H1 (cell line): Measurements from ENCODE around the gene TMEM170A. TPM values are rescaled to one million over a fixed set of nuclear protein-coding genes. Genes with fewer than 3 reads are reported as not detected.

ENCODE experiments used
- CTCF ChIA-PET: fragments of 300-600 bp; sonication (Branson Sonifier 250); formaldehyde crosslinking; loops from one replicate; lab custom pipeline; 2021; ENCODE audit not compliant: partially characterized antibody; lab: Charles Lee
- POLR2A ChIA-PET: fragments of 300-600 bp; sonication (Branson Sonifier 250); formaldehyde crosslinking; loops from one replicate; lab custom pipeline; 2021; ENCODE audit warnings: inconsistent platforms; ENCODE audit not compliant: partially characterized antibody; lab: Charles Lee
- DNase-seq, 2 experiments: peaks; one replicate each; pipeline versions ENCODE4 v3.0.0 to v3.0.0-alpha.2; 2010 to 2022; ENCODE audit warnings: low spot score in 2 of 2, low read depth in 1 of 2, mixed read lengths in 1 of 2
- FAIRE-seq: peaks from 2 replicates; lab custom pipeline; 2011; peaks lifted over from hg19 to GRCh38; lab: Jason Lieb, UNC
- H2AFZ ChIP-seq: 2 replicates; pipeline ENCODE4 v1.8.1; 2012; ENCODE audit warnings: low read length, inconsistent platforms
- H2AK5ac ChIP-seq: 2 replicates; pipeline ENCODE4 v1.6.1; 2013; ENCODE audit warnings: low read depth, low read length
- H2BK120ac ChIP-seq: replicated peaks from 2 replicates; pipeline ENCODE3; 2013; ENCODE audit warnings: low read depth, low read length, inconsistent platforms
- H2BK12ac ChIP-seq: 2 replicates; pipeline ENCODE4 v1.6.1; 2013; ENCODE audit warnings: low read depth, low read length
- H2BK15ac ChIP-seq: 2 replicates; pipeline ENCODE4 v1.6.1; 2013; ENCODE audit warnings: low read length
- H2BK20ac ChIP-seq: 2 replicates; pipeline ENCODE4 v1.6.1; 2013; ENCODE audit warnings: low read length
- H2BK5ac ChIP-seq: 2 replicates; pipeline ENCODE4 v1.6.1; 2013; ENCODE audit warnings: low read depth, low read length
- H3K14ac ChIP-seq: 2 replicates; pipeline ENCODE4 v1.6.1; 2013; ENCODE audit warnings: inconsistent platforms; ENCODE audit not compliant: insufficient read length
- H3K18ac ChIP-seq: 2 replicates; pipeline ENCODE4 v1.6.1; 2013; ENCODE audit warnings: low read length; ENCODE audit errors: extremely low read depth
- H3K23ac ChIP-seq: 2 replicates; pipeline ENCODE4 v1.6.1; 2013; ENCODE audit warnings: inconsistent platforms; ENCODE audit not compliant: insufficient read length
- H3K23me2 ChIP-seq: 2 replicates; pipeline ENCODE4 v1.6.1; 2013; ENCODE audit warnings: low read depth, low read length
- H3K27ac ChIP-seq: 2 replicates; pipeline ENCODE4 v1.6.1; 2011; ENCODE audit warnings: low read depth, low read length, inconsistent platforms
- H3K27me3 ChIP-seq, 4 experiments: replicated peaks in 1 of 4; 1 replicate in 1 of 4; 2 replicates in 3 of 4; pipeline versions ENCODE4 v1.6.1 to v1.8.1; 2011 to 2013; ENCODE audit warnings: low read length in 3 of 4, mild to moderate bottlenecking in 3 of 4, inconsistent platforms in 2 of 4, mixed read lengths in 2 of 4, moderate library complexity in 1 of 4; ENCODE audit not compliant: control insufficient read depth in 3 of 4, insufficient read depth in 3 of 4; ENCODE audit errors: extremely low read depth in 1 of 4
- H3K36me3 ChIP-seq, 4 experiments: 2 replicates each; pipeline versions ENCODE4 v1.6.1 to v1.8.1; 2011 to 2013; ENCODE audit warnings: mild to moderate bottlenecking in 4 of 4, low read length in 3 of 4, moderate library complexity in 2 of 4, control low read depth in 1 of 4, inconsistent platforms in 1 of 4; ENCODE audit not compliant: insufficient read depth in 4 of 4, control insufficient read depth in 2 of 4
- H3K4ac ChIP-seq: replicated peaks from 2 replicates; pipeline ENCODE3; 2013; ENCODE audit warnings: low read length, low read depth, mixed read lengths, inconsistent platforms; ENCODE audit not compliant: insufficient read length
- H3K4me1 ChIP-seq, 4 experiments: replicated peaks in 1 of 4; 1 replicate in 1 of 4; 2 replicates in 3 of 4; pipeline versions ENCODE4 v1.6.1 to v1.8.1; 2011 to 2013; ENCODE audit warnings: low read length in 3 of 4, inconsistent platforms in 2 of 4, mixed read lengths in 1 of 4; ENCODE audit not compliant: insufficient read depth in 4 of 4, control insufficient read depth in 3 of 4
- H3K4me2 ChIP-seq, 2 experiments: 2 replicates each; pipeline versions ENCODE4 v1.6.1 to v1.8.1; 2011 to 2013; ENCODE audit warnings: low read depth in 2 of 2, low read length in 2 of 2, control low read depth in 1 of 2, inconsistent platforms in 1 of 2, mild to moderate bottlenecking in 1 of 2; ENCODE audit not compliant: insufficient read depth in 1 of 2
- H3K4me3 ChIP-seq, 4 experiments: fragments of 200-600, 300-600 bp in 1 of 4; sonication (generic), shearing (Covaris generic), sonication (Bioruptor Twin) in 1 of 4; 2 replicates each; pipeline versions ENCODE4 v1.5.1 to v1.8.1; 2011 to 2016; ENCODE audit warnings: low read length in 4 of 4, low read depth in 3 of 4, control low read depth in 2 of 4, inconsistent platforms in 2 of 4, mild to moderate bottlenecking in 2 of 4, mixed read lengths in 1 of 4, moderate library complexity in 1 of 4; ENCODE audit not compliant: insufficient read depth in 2 of 4; ENCODE audit errors: extremely low read depth in 1 of 4
- H3K56ac ChIP-seq: replicated peaks from 2 replicates; pipeline ENCODE3; 2013; ENCODE audit warnings: low read depth, mild to moderate bottlenecking, mixed read lengths, low read length, inconsistent platforms; ENCODE audit not compliant: insufficient read length
- H3K79me1 ChIP-seq: 2 replicates; pipeline ENCODE4 v1.6.1; 2013; ENCODE audit warnings: low read depth, low read length, control low read depth
- H3K79me2 ChIP-seq, 2 experiments: 2 replicates each; pipeline versions ENCODE4 v1.6.1 to v1.8.1; 2012 to 2013; ENCODE audit warnings: low read length in 2 of 2, mild to moderate bottlenecking in 2 of 2, inconsistent platforms in 1 of 2; ENCODE audit not compliant: insufficient read depth in 2 of 2, control insufficient read depth in 1 of 2
- H3K9ac ChIP-seq, 4 experiments: replicated peaks in 1 of 4; 1 replicate in 1 of 4; 2 replicates in 3 of 4; pipeline versions ENCODE4 v1.6.1 to v1.8.1; 2011 to 2013; ENCODE audit warnings: low read depth in 3 of 4, low read length in 3 of 4, control low read depth in 2 of 4, mild to moderate bottlenecking in 2 of 4, moderate library complexity in 2 of 4, inconsistent platforms in 1 of 4; ENCODE audit errors: extremely low read depth in 1 of 4
- H3K9me3 ChIP-seq, 2 experiments: 2 replicates each; pipeline versions ENCODE4 v1.6.1 to v1.8.1; 2012 to 2013; ENCODE audit warnings: mild to moderate bottlenecking in 2 of 2, moderate library complexity in 2 of 2, control low read depth in 1 of 2, inconsistent platforms in 1 of 2, low read depth in 1 of 2, low read length in 1 of 2, mixed read lengths in 1 of 2; ENCODE audit not compliant: insufficient read depth in 2 of 2
- H4K20me1 ChIP-seq, 2 experiments: replicated peaks in 1 of 2; 2 replicates each; pipeline versions ENCODE3 to v1.8.1; 2011 to 2013; ENCODE audit warnings: inconsistent platforms in 2 of 2, low read length in 2 of 2, mild to moderate bottlenecking in 1 of 2; ENCODE audit not compliant: insufficient read depth in 2 of 2, control insufficient read depth in 1 of 2
- H4K5ac ChIP-seq: 2 replicates; pipeline ENCODE4 v1.6.1; 2013; ENCODE audit warnings: low read length, low read depth, mixed read lengths, inconsistent platforms; ENCODE audit not compliant: insufficient read length
- H4K8ac ChIP-seq: 2 replicates; pipeline ENCODE4 v1.8.0; 2013; ENCODE audit warnings: mild to moderate bottlenecking, moderate library complexity, low read length, inconsistent platforms; ENCODE audit not compliant: insufficient read depth; ENCODE audit errors: extremely low read depth
- H4K91ac ChIP-seq: replicated peaks from 2 replicates; pipeline ENCODE3; 2013; ENCODE audit warnings: low read length, mixed read lengths, inconsistent platforms; ENCODE audit not compliant: insufficient read length
- CHD2 ChIP-seq: IDR thresholded peaks from 2 replicates; pipeline ENCODE4 v1.6.1; 2012; ENCODE audit warnings: low read length, improper control_type of control experiment
- CTCF ChIP-seq, 3 experiments: IDR thresholded peaks; 1 replicate in 2 of 3; 2 replicates in 1 of 3; pipeline versions ENCODE4 v1.5.1 to v1.6.1; 2011; ENCODE audit warnings: low read length in 3 of 3, mild to moderate bottlenecking in 3 of 3, inconsistent platforms in 2 of 3, low read depth in 1 of 3, moderate library complexity in 1 of 3; ENCODE audit not compliant: insufficient read depth in 1 of 3; ENCODE audit errors: control extremely low read depth in 1 of 3
- EGR1 ChIP-seq: IDR thresholded peaks from 2 replicates; pipeline ENCODE4 v1.6.1; 2011; ENCODE audit warnings: low read depth, low read length, borderline replicate concordance
- SUZ12 ChIP-seq: fragments of 200-600 bp; sonication (generic); IDR thresholded peaks from 2 replicates; pipeline ENCODE4 v1.6.1; 2012; ENCODE audit warnings: mild to moderate bottlenecking, inconsistent platforms, low read length, moderate library complexity, mixed read lengths
- WGBS, 2 experiments: shearing (Covaris generic) in 1 of 2; methylation state at CpG; one replicate each; pipeline versions ENCODE4 v1.1.6 to v1.1.7; 2013 to 2015; ENCODE audit warnings: low lambda C conversion rate in 2 of 2, mixed read lengths in 2 of 2, inconsistent platforms in 1 of 2, low coverage in 1 of 2, missing lambda C conversion rate in 1 of 2; ENCODE audit not compliant: insufficient replicate concordance in 2 of 2, insufficient coverage in 1 of 2, insufficient read length in 1 of 2; ENCODE audit errors: extremely low coverage in 1 of 2, missing lambda C conversion rate in 1 of 2; 5-methylcytosine and 5-hydroxymethylcytosine counted together
- polyA plus RNA-seq, 7 experiments: library from polyadenylated mRNA; depleted of rRNA in 3 of 7; stranded (reverse) in 5 of 7; unstranded in 2 of 7; fragments of >200 nt in 5 of 7; fragments of 200-250 nt in 2 of 7; gene quantifications; 1 replicate in 5 of 7; 2 replicates in 1 of 7; 4 replicates in 1 of 7; pipeline versions ENCODE4 v1.2.1 to v1.2.3, GENCODE V29; 2011 to 2013; ENCODE audit warnings: missing spikeins in 2 of 7, mixed read lengths in 2 of 7
- total RNA-seq: library from RNA; stranded (reverse); fragmentation: NEBNext Ultra II Directional; extraction: Animal tissue kit (Norgen Biotek cat#: 25700); gene quantifications from 2 replicates; pipeline ENCODE4 v1.2.1, GENCODE V29; 2021

Gene TMEM170A
- total and polyA plus RNA-seq, 2 of the 8 experiments (the other 6 are each of a cell fraction or from before 2014, with no cell fraction given), result 22.9 to 56.6 TPM

GRCh38 chr16:75481475-75481874 lies 17.0 kb upstream of the TMEM170A start:
- POLR2A ChIA-PET, result interaction anchor here (1.0 to 2.2 kb wide), 3 partner anchors 13 to 35 kb away, joined by 3 to 9 read pairs (median 3); partner anchors contain the start of genes CHST6 and TMEM170A
- no peak overlapping the region for H3K9ac ChIP-seq

More at GRCh38 chr16:75481475-75481874, 17.0 kb upstream of the TMEM170A start:
- Histone ChIP-seq H3K9me3 (no peaks in the 10 kb centered on the region), H3K36me3 (peaks cover 0 to 23% (median 10%) of the 10 kb centered on the region in 4 experiments; a peak in 7 of 8 replicates), H3K56ac (no peak overlapping the region), H4K20me1 (peaks cover 0 to 2% of the 10 kb centered on the region in 2 experiments), H3K79me2 (no peaks in the 10 kb centered on the region), H3K18ac (no peak overlapping the region), H3K4me1 (no peaks in the 10 kb centered on the region), H4K5ac (no peak overlapping the region), H3K23me2 (no peaks in the 10 kb centered on the region), H4K91ac (no peak overlapping the region), H2AK5ac (no peak overlapping the region), H3K79me1 (peaks cover 4% of the 10 kb centered on the region; the same call in 1 of the 2 replicates), H3K27ac (no peak overlapping the region), H2BK120ac (no peak overlapping the region), H2AFZ (no peak overlapping the region), H2BK12ac (no peak overlapping the region), H3K4ac (no peak overlapping the region), H3K27me3 (no peaks in the 10 kb centered on the region), H3K4me3 (no peak overlapping the region), H2BK15ac (no peak overlapping the region), H2BK20ac (no peak overlapping the region), H2BK5ac (no peak overlapping the region), H3K4me2 (no peak overlapping the region), H3K23ac (no peak overlapping the region), H4K8ac (no peak overlapping the region; the same call in 1 of the 2 replicates), H3K14ac (no peak overlapping the region)
- FAIRE-seq (no peak), DNase-seq (no peak)
- WGBS, 2 experiments, result 87% methylated on average over 7 of the region's 7 CpGs; no CpG with 5 or more reads in 1 of the 2 experiments
- TF ChIP-seq SUZ12, result no peak
- TF ChIP-seq CTCF (IDR thresholded peaks at IDR 0.05; ENCODE audit: control extremely low read depth in 1 of 3, insufficient read depth in 1 of 3, low read depth in 1 of 3, low read length in 3 of 3), result peak in 1 of 3 experiments; percentile 1; a peak in 1 of 4 replicates
- no peak for TF ChIP-seq CHD2
- no peak for TF ChIP-seq EGR1
- CTCF ChIA-PET, result interaction anchor here (1.0 to 12.3 kb wide), 5 partner anchors 7 to 78 kb away, joined by 3 to 127 read pairs (median 7); partner anchors contain the start of gene TMEM170A
